Gastrocnemius medialis (tissue), 4 donors: ENCODE data around the gene RNF114. TPM values are rescaled to one million over a fixed set of nuclear protein-coding genes. Genes with fewer than 3 reads are reported as not detected.

Source experiments
- ATAC-seq, 2 donors: fragments of 150-250 bp; one replicate each; pipeline ENCODE4 v1.9.1; 2016
- DNase-seq, 2 donors: peaks; one replicate each; pipeline ENCODE4 v3.0.0-alpha.2; 2019
- H3K27ac ChIP-seq, 4 donors: fragments of 200-600 bp; sonication (generic); 1 replicate in 1 of 4; 2 replicates in 3 of 4; pipeline ENCODE4 v1.5.1; 2016 to 2018; ENCODE audit warnings: mild to moderate bottlenecking in 2 of 4, moderate library complexity in 1 of 4
- H3K27me3 ChIP-seq, 3 donors: fragments of 200-600 bp; sonication (generic) in 2 of 3; 1 replicate in 1 of 3; 2 replicates in 2 of 3; pipeline versions ENCODE4 v1.5.1 to v1.6.0; 2016 to 2019; ENCODE audit warnings: mild to moderate bottlenecking in 1 of 3, moderate library complexity in 1 of 3
- H3K36me3 ChIP-seq, 2 donors: fragments of 200-600 bp; sonication (generic) in 1 of 2; one replicate each; pipeline ENCODE4 v1.5.1; 2017 to 2018
- H3K4me1 ChIP-seq, 2 donors: fragments of 200-600 bp; sonication (generic) in 1 of 2; one replicate each; pipeline ENCODE4 v1.5.1; 2016 to 2017; ENCODE audit warnings: mild to moderate bottlenecking in 2 of 2
- H3K4me3 ChIP-seq, 4 donors: fragments of 200-600 bp; sonication (generic) in 3 of 4; 1 replicate in 1 of 4; 2 replicates in 3 of 4; pipeline ENCODE4 v1.5.1; 2016 to 2019; ENCODE audit warnings: mild to moderate bottlenecking in 2 of 4
- H3K9me3 ChIP-seq, 3 donors: fragments of 200-600 bp; sonication (generic) in 2 of 3; 1 replicate in 1 of 3; 2 replicates in 2 of 3; pipeline ENCODE4 v1.5.1; 2016 to 2019
- POLR2A ChIP-seq, 2 donors: fragments of 450-650 bp; IDR thresholded peaks; one replicate each; pipeline ENCODE4 v1.6.1; 2017; ENCODE audit warnings: antibody characterized with exemption in 2 of 2, mild to moderate bottlenecking in 2 of 2, moderate library complexity in 2 of 2
- in situ Hi-C, 4 donors: fragments of 200-750 bp; cut with MboI; loops; one replicate each; pipeline versions ENCODE4 v1.15.0 to v1.8.0; 2017; ENCODE audit warnings: low sequenced_read_pairs in 4 of 4
- intact Hi-C: fragments of 100-400 bp; cut with DNase I; formaldehyde crosslinking; loops from one replicate; pipeline ENCODE4 v1.15.1; 2023; ENCODE audit warnings: low total_unique reads
- total RNA-seq, 4 donors: library from RNA; depleted of rRNA; stranded (reverse); fragments of >200 nt; gene quantifications; one replicate each; pipeline versions ENCODE4 v1.1.0 to v1.2.3, GENCODE V29; 2016
- TF ChIP-seq, protein P1 (sequence below), 5 experiments: fragments of 450-650 bp in 3 of 5; fragments of 200-600 bp in 2 of 5; sonication (generic) in 2 of 5; IDR thresholded peaks in 4 of 5; conservative IDR thresholded peaks in 1 of 5; 1 replicate in 4 of 5; 2 replicates in 1 of 5; pipeline ENCODE4 v1.5.1; 2016 to 2019; ENCODE audit warnings: antibody characterized with exemption in 5 of 5, mild to moderate bottlenecking in 3 of 5, moderate library complexity in 3 of 5

The RNF114 gene
- total RNA-seq, 4 donors from 2014 or later = 133 to 216 (median 172) TPM

DNA sequence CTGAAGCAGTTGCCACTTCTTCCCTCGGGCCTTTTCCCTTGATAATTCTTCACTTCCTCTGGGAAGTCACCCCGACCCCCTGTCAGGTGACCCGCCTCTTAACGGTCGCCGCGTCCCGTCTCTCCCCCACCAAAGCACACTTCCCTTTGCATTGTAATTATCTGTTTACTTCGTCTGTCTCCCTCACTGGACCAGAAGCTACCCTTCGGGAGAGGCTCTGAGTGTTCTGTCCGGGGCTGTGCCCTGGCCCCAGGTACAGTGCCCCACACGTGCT lies 45.8 kb downstream of the RNF114 start:
- Histone ChIP-seq H3K36me3 (no peaks in the 10 kb centered on the region), H3K4me1 (peaks cover 28 to 38% of the 10 kb centered on the region in 2 donors), H3K4me3 (peak overlapping the region; percentile 37 to 69 (median 56)), H3K9me3 (no peaks in the 10 kb centered on the region), H3K27ac (peak overlapping the region; percentile 67 to 81 (median 75)), H3K27me3 (no peaks in the 10 kb centered on the region)
- DNase-seq (no peak), ATAC-seq (no peak)
- TF ChIP-seq, protein P1, sequence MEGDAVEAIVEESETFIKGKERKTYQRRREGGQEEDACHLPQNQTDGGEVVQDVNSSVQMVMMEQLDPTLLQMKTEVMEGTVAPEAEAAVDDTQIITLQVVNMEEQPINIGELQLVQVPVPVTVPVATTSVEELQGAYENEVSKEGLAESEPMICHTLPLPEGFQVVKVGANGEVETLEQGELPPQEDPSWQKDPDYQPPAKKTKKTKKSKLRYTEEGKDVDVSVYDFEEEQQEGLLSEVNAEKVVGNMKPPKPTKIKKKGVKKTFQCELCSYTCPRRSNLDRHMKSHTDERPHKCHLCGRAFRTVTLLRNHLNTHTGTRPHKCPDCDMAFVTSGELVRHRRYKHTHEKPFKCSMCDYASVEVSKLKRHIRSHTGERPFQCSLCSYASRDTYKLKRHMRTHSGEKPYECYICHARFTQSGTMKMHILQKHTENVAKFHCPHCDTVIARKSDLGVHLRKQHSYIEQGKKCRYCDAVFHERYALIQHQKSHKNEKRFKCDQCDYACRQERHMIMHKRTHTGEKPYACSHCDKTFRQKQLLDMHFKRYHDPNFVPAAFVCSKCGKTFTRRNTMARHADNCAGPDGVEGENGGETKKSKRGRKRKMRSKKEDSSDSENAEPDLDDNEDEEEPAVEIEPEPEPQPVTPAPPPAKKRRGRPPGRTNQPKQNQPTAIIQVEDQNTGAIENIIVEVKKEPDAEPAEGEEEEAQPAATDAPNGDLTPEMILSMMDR (IDR thresholded peaks at IDR 0.05 in 4 of 5, conservative IDR thresholded peaks at IDR 0.05 in 1 of 5) = no peak
- no peak for TF ChIP-seq POLR2A (IDR thresholded peaks at IDR 0.05)
- intact Hi-C loops = loop anchor here (5.0 kb wide), 2 partner anchors 105 to 185 kb away; no protein-coding TSS in a partner anchor
- in situ Hi-C loops = loop anchor here in 2 of 4 donors (5.0 to 10.0 kb wide), 2 partner anchors 90 to 183 kb away; no protein-coding TSS in a partner anchor

DNA sequence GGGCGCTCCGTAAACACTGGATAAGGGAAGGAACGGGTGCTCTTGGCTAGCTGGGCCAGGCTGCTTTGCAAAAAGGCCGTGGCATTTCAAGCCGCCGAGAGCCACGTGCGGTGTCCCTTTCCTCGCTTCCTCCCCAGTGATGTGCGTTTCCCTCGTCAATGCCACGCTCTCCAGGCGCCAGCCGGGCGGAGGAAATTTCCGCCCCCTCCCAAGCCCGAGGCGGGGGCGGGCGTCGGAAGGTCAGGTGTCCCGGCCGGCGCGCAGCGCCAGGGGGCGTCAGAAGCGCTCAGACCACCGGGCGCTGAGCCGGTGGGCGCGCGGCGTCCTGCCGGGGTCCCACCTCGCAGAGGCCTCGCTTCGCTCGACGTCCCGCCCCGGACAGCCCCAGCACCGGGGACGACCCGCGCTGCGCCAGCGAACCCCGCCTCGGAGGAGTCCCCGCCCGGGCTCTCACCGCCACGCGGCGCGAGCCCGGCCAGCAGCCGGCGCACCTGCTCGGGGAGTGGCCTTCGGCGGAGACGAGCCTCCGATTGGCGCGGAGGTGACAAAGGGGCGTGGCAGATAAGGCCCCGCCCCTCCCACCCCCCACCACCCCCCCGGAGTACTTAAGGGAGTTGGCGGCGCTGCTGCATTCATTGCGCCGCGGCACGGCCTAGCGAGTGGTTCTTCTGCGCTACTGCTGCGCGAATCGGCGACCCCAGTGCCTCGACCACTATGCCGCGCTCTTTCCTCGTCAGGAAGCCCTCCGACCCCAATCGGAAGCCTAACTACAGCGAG lies 46.3 kb downstream of the RNF114 start, which contains the start of gene SNAI1:
SNAI1 (plus strand) TSS at position 635 of the 777 bp plus-strand sequence; CDS start at position 715, 80 bp downstream.
- in situ Hi-C loops = loop anchor here in 2 of 4 donors (5.0 to 10.0 kb wide), 2 partner anchors 90 to 182 kb away; no protein-coding TSS in a partner anchor
- Histone ChIP-seq H3K36me3 (no peaks in the 10 kb centered on the region), H3K4me3 (peak within 1 kb of the TSS; percentile 48 to 69 (median 56)), H3K4me1 (peaks cover 28 to 38% of the 10 kb centered on the region in 2 donors), H3K27ac (peak within 1 kb of the TSS; percentile 75 to 81 (median 78)), H3K27me3 (no peaks in the 10 kb centered on the region), H3K9me3 (no peaks in the 10 kb centered on the region)
- peak; percentile 77 for TF ChIP-seq POLR2A (IDR thresholded peaks at IDR 0.05)
- TF ChIP-seq, protein P1 (IDR thresholded peaks at IDR 0.05 in 4 of 5, conservative IDR thresholded peaks at IDR 0.05 in 1 of 5) = peak; percentile 39 to 80 (median 71)
- intact Hi-C loops = loop anchor here (5.0 kb wide), 2 partner anchors 105 to 185 kb away; no protein-coding TSS in a partner anchor
- peak; percentile 71 to 79 for DNase-seq
- ATAC-seq = peak; percentile 83 to 86

DNA sequence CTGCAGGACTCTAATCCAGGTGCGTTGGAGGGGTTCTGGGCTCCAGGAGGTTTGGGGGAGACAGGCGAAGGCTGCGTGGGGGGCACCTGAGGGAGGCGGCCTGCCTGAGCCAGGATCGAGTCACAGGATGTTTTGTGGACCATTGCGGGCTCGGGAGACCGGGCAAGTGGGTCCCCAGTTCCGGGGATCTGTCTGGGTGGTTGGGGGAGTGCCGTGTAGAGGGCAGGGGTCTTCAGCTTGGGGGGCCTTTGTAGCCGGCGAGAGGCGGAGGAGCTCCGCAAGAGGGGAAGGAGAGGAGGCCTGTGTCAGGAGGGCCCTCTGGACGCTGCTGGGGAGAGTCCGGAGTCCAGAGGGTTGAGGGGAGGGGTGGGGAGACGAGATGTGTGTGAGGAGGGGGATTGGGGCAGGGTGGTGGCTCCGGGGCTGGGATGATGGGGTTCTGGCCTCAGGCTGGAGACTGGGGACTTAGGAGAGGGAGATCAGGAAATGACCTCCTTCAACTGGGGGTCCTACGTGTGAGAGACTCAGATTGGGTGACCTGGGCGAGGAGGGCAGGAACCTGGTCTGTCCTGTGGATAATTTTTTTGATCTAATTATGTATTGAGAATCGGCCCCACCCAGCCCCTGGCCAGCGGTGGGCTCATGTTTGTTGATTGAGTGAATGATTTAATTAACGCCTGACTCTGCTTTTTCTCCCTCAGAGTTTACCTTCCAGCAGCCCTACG lies 47.1 kb downstream of the RNF114 start:
- no peak for ATAC-seq
- peak overlapping the region; percentile 48 to 69 (median 54) for H3K4me3 ChIP-seq

GRCh38 chr20:49983848-49984408 lies 47.7 kb downstream of the RNF114 start:
- TF ChIP-seq POLR2A (IDR thresholded peaks at IDR 0.05) = no peak
- H3K27me3 ChIP-seq = no peaks in the 10 kb centered on the region
- peaks cover 24 to 43% of the 10 kb centered on the region in 2 donors for H3K4me1 ChIP-seq
- H3K36me3 ChIP-seq = no peaks in the 10 kb centered on the region
- intact Hi-C loops = loop anchor here (5.0 kb wide), 2 partner anchors 103 to 183 kb away; no protein-coding TSS in a partner anchor
- in situ Hi-C loops = loop anchor here in 2 of 4 donors (5.0 to 10.0 kb wide), 2 partner anchors 88 to 181 kb away; no protein-coding TSS in a partner anchor
- H3K4me3 ChIP-seq = peak overlapping the region; percentile 48 to 69 (median 54)
- ATAC-seq (no peak), DNase-seq (no peak)
- H3K27ac ChIP-seq = peak overlapping the region; percentile 75 to 81 (median 78)
- no peaks in the 10 kb centered on the region for H3K9me3 ChIP-seq

More for the DNA sequence above, 47.1 kb downstream of the RNF114 start:
- Histone ChIP-seq H3K9me3 (no peaks in the 10 kb centered on the region), H3K36me3 (no peaks in the 10 kb centered on the region), H3K27me3 (no peaks in the 10 kb centered on the region), H3K27ac (peak overlapping the region; percentile 75 to 81 (median 78)), H3K4me1 (peaks cover 28 to 41% of the 10 kb centered on the region in 2 donors)
- in situ Hi-C loops = loop anchor here in 2 of 4 donors (5.0 to 10.0 kb wide), 2 partner anchors 89 to 182 kb away; no protein-coding TSS in a partner anchor
- intact Hi-C loops = loop anchor here (5.0 kb wide), 2 partner anchors 104 to 184 kb away; no protein-coding TSS in a partner anchor
- DNase-seq = no peak
- TF ChIP-seq POLR2A (IDR thresholded peaks at IDR 0.05) = no peak
- TF ChIP-seq, protein P1 (IDR thresholded peaks at IDR 0.05 in 4 of 5, conservative IDR thresholded peaks at IDR 0.05 in 1 of 5) = no peak
